ENCODE results near the gene SLC22A14.

The SLC22A14 gene

DNA sequence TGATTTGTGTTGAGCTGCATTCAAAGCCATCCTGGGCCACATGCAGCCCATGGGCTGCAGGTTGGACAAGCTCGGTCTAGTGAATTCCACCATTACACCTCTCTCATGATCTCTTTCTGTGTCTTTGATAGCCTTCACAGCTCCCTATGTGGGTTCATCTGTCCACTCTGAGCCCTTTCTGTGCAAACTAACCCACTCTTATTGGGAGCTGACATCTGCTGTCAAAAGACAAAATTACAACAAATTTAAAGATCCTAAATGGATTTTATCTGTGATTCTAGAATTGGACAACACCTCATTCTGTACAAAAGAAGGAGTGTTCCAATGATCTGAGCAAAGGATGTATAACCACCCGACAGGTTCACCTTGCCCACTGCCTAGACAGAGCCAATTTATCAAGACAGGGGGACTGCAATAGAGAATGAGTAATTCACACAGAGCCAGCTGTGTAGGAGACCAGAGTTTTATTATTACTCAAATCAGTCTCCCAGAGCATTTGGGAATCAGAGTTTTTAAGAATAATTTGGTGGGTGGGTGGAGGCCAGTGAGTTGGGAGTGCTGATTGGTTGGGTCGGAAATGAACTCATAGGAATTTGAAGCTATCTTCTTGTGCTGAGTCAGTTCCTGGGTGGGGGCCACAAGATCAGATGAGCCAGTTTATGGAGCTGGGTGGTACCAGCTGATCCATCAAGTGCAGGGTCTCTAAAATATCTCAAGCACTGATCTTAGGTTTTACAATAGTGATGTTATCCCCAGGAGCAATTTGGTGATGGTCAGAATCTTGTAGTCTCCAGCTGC, 61.9 kb downstream of the SLC22A14 start:
- in situ Hi-C loops (cut with MboI; ENCODE audit: low sequenced_read_pairs, unreplicated experiment) = no loop called here
- no peak for DNase-seq (ENCODE audit: low spot score)
- TF ChIP-seq, protein P1, sequence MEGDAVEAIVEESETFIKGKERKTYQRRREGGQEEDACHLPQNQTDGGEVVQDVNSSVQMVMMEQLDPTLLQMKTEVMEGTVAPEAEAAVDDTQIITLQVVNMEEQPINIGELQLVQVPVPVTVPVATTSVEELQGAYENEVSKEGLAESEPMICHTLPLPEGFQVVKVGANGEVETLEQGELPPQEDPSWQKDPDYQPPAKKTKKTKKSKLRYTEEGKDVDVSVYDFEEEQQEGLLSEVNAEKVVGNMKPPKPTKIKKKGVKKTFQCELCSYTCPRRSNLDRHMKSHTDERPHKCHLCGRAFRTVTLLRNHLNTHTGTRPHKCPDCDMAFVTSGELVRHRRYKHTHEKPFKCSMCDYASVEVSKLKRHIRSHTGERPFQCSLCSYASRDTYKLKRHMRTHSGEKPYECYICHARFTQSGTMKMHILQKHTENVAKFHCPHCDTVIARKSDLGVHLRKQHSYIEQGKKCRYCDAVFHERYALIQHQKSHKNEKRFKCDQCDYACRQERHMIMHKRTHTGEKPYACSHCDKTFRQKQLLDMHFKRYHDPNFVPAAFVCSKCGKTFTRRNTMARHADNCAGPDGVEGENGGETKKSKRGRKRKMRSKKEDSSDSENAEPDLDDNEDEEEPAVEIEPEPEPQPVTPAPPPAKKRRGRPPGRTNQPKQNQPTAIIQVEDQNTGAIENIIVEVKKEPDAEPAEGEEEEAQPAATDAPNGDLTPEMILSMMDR (IDR thresholded peaks at IDR 0.05; ENCODE audit: borderline replicate concordance, control extremely low read depth, extremely low read depth, insufficient read depth, missing control alignments) = no peak

DNA sequence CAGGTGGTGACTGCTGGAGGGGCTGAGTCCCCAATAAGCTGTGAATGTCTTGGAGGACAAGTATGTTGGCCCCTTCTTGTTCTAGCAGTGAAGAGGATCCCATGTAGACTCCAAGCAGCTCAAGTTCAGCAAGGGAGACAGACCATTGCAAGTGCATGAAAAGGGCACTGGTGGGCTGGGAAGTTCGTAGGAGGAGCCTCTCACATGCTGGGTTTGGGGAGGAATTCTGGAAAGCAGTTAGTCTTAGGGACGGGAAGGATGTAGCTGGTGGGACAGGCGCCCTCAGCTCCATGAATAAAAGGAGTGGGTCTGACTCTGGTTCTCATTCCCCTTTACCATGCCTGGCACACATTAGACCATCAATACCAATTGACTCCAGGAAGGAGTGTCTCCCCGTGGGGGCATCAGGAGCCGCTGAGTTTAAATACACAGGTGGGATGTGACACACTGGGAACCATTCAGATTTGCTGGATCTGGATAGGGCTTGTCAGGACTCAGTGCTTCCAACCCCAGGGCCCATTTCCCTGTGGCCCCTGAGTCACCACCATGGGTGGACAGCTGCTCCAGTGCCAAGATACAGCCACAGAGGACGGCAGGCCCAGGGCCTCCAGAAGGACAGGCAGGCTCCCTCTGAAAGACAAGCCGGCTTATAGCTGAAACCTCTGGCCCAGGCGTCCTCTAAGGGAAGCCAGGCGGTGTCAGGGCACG, 63.9 kb downstream of the SLC22A14 start:
- in situ Hi-C loops (cut with MboI; ENCODE audit: low sequenced_read_pairs, unreplicated experiment) = no loop called here
- no peak for DNase-seq (ENCODE audit: low spot score)
- TF ChIP-seq, protein P1 (IDR thresholded peaks at IDR 0.05; ENCODE audit: borderline replicate concordance, control extremely low read depth, extremely low read depth, insufficient read depth, missing control alignments) = no peak

DNA sequence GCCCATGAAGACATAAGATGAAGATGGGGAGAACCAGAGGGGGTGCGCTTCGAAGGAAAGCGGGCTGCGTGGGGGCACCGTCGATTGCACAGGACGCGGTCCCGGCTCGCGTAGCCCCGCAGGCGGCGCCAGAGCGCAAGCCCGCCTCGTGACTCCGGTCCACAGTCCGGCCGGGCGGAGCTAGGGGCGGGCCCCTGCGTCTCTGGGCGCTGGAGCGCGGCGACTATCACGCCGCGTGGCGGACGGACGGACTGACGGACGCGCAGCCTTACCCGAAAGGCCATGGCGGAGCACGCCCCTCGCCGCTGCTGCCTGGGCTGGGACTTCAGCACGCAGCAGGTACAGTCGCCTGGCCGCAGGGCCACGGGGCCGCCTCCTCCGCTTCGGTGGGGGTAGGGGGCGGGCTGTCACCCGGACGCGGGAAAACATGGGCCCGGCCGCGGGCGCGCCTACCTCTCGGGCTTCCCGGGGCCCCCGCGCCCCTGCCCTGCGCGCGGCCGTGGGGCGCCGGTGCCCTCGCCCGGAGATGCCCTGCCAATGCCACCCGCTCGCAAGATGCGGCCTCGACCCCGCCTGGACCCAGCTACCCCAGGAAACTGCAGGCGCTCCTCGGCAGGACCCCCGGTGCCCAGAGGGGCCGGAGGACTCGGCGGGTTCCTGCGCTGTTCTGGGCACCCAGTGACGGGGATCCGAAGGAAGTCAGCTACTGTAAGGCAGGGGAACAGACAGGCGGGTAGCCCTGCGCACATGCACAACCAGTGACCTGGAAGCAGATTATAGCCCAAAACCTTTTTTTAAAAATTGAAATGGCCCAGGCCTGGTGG, 64.7 kb downstream of the SLC22A14 start, which contains the start of gene XYLB:
XYLB (plus strand) TSS at position 199 of the 824 bp plus-strand sequence; CDS start at position 283, 84 bp downstream.
- DNase-seq (ENCODE audit: low spot score) = peak; percentile 95
- in situ Hi-C loops (cut with MboI; ENCODE audit: low sequenced_read_pairs, unreplicated experiment) = no loop called here
- TF ChIP-seq, protein P1 (IDR thresholded peaks at IDR 0.05; ENCODE audit: borderline replicate concordance, control extremely low read depth, extremely low read depth, insufficient read depth, missing control alignments) = peak; percentile 94

DNA sequence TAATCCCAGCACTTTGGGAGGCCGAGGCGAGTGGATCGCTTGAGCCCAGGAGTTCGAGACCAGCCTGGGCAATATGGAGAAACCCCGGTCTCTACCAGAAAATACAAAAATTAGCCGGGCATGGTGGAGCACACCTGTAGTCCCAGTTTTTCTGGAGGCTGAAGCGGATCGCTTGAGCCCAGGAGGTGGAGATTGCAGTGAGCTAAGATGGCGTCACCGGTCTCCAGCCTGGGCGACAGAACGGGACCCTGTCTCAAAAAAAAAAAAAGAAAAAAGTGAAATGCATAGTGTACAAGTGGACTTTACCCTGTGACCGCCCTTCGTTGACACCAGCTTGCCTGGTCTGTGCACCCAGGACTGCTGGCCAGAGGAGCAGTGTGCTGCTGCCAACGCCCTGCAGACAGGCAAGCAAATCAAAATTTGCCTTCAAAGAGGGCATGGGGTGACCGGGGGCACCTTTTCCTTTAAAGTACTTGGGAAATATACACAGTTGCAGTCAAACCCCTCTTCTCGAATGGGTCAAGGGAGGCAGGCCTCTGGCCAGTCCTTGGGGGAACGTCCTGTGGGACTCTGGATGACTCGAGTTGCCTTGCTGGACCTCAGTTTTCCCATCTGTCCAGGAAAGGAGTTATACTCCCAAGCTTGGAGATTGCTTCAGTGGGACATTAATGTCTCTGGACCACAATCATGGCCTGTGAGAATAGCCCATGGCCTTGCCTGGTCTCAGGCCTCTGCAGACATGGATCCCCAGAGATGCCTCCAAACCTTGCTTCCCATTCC, 65.5 kb downstream of the SLC22A14 start:
- in situ Hi-C loops (cut with MboI; ENCODE audit: low sequenced_read_pairs, unreplicated experiment) = no loop called here
- TF ChIP-seq, protein P1 (IDR thresholded peaks at IDR 0.05; ENCODE audit: borderline replicate concordance, control extremely low read depth, extremely low read depth, insufficient read depth, missing control alignments) = no peak
- no peak for DNase-seq (ENCODE audit: low spot score)

DNA sequence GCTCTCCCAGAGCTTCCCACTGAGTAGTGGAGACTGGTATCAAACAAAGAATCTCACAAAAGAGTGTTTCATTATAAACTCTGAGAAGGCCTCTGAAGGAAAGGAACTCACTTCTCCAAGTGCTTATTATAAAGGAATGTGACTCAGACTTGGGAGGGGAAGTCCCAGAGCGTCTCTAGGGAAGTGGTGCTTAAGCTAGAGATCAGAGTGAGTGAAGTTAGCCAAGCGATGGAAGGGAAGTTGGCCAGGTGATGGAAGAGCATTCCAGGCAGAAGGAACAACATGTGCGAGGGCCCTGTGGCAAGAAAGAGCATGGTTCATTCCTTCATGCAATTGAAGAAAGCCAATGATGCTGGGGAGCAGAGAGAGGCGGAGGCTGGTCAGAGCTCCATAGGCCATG, 66.8 kb downstream of the SLC22A14 start:
- TF ChIP-seq, protein P1 (IDR thresholded peaks at IDR 0.05; ENCODE audit: borderline replicate concordance, control extremely low read depth, extremely low read depth, insufficient read depth, missing control alignments) = no peak
- in situ Hi-C loops (cut with MboI; ENCODE audit: low sequenced_read_pairs, unreplicated experiment) = no loop called here

More for the DNA sequence above, 66.8 kb downstream of the SLC22A14 start:
- DNase-seq (ENCODE audit: low spot score) = no peak
